AG04450 (cell line): ENCODE data around the gene UQCRFS1. TPM values are rescaled to one million over a fixed set of nuclear protein-coding genes. Genes with fewer than 3 reads are reported as not detected.
"Not testable (repeated sequence)": the region's sequence is repeated elsewhere in the genome, so short reads cannot be mapped to it uniquely, and the experiment has no call there.

Experiments
- CTCF ChIA-PET: fragments of 300-600, 350-600 bp; formaldehyde crosslinking; extraction: SDS; loops from one replicate; lab custom pipeline; 2022; ENCODE audit warnings: antibody characterized with exemption, inconsistent platforms; lab: Charles Lee
- POLR2A ChIA-PET: fragments of 350-600 bp; formaldehyde crosslinking; extraction: SDS; loops from one replicate; lab custom pipeline; 2021; ENCODE audit warnings: antibody characterized with exemption, inconsistent platforms; lab: Yijun Ruan, JAX
- DNase-seq: peaks from one replicate; pipeline ENCODE4 v3.0.0-alpha.2; 2011; ENCODE audit warnings: low read depth, low spot score
- H3K27ac ChIP-seq: one replicate; pipeline ENCODE4 v1.5.1; 2012; ENCODE audit warnings: low read depth, low read length, control low read depth
- H3K27me3 ChIP-seq: one replicate; pipeline ENCODE4 v1.6.0; 2012; ENCODE audit warnings: low read length; ENCODE audit not compliant: control insufficient read depth, insufficient read depth
- H3K4me3 ChIP-seq: 2 replicates; pipeline ENCODE4 v1.5.1; 2011; ENCODE audit warnings: mild to moderate bottlenecking, low read depth, low read length, control low read depth
- H3K9me3 ChIP-seq: 2 replicates; pipeline ENCODE4 v1.5.1; 2012; ENCODE audit warnings: low read length; ENCODE audit not compliant: control insufficient read depth, insufficient read depth
- CTCF ChIP-seq: IDR thresholded peaks from 2 replicates; pipeline ENCODE4 v1.5.1; 2011; ENCODE audit warnings: low read depth, low read length, control low read depth, inconsistent platforms
- polyA plus RNA-seq: library from polyadenylated mRNA; depleted of rRNA; stranded (reverse); fragments of >200 nt; gene quantifications from 2 replicates; pipeline ENCODE4 v1.2.3, GENCODE V29; 2011

UQCRFS1 gene
- polyA plus RNA-seq, 1 experiment, result 51.4 TPM

- ChIA-PET POLR2A (no interaction called here), CTCF (no interaction called here)
- no peak for DNase-seq
- no peak for TF ChIP-seq CTCF
- no peak overlapping the region for H3K4me3 ChIP-seq
- peaks cover 6% of the 10 kb centered on the region for H3K9me3 ChIP-seq
- H3K27ac ChIP-seq, result no peak overlapping the region
- H3K27me3 ChIP-seq, result no peaks in the 10 kb centered on the region
These were observed 46.2 kb upstream of the UQCRFS1 start for GRCh38 chr19:29259153-29259552.

- CTCF ChIA-PET, result interaction anchor here (0.6 kb wide), 2 partner anchors 398 to 1258 kb away, joined by 5 to 6 read pairs; no protein-coding TSS in a partner anchor
- DNase-seq, result no peak
- Histone ChIP-seq H3K9me3 (peaks cover 6% of the 10 kb centered on the region), H3K4me3 (no peak overlapping the region), H3K27ac (no peak overlapping the region), H3K27me3 (no peaks in the 10 kb centered on the region)
- POLR2A ChIA-PET, result no interaction called here
- TF ChIP-seq CTCF, result no peak
These were observed 43.6 kb upstream of the UQCRFS1 start for GRCh38 chr19:29256516-29256915.

GRCh38 chr19:29255912-29256311 is 43.0 kb upstream of the UQCRFS1 start:
- POLR2A ChIA-PET, result no interaction called here
- H3K27ac ChIP-seq, result no peak overlapping the region
- no peak overlapping the region for H3K4me3 ChIP-seq
- H3K27me3 ChIP-seq, result no peaks in the 10 kb centered on the region
- CTCF ChIA-PET, result no interaction called here
- no peak for DNase-seq
- H3K9me3 ChIP-seq, result peaks cover 6% of the 10 kb centered on the region
- no peak for TF ChIP-seq CTCF

- Histone ChIP-seq H3K4me3 (no peak overlapping the region), H3K9me3 (peaks cover 6% of the 10 kb centered on the region), H3K27me3 (no peaks in the 10 kb centered on the region), H3K27ac (no peak overlapping the region)
- POLR2A ChIA-PET, result no interaction called here
- CTCF ChIA-PET, result no interaction called here
- no peak for TF ChIP-seq CTCF
- no peak for DNase-seq
These were observed 42.1 kb upstream of the UQCRFS1 start for GRCh38 chr19:29255006-29255405.

- POLR2A ChIA-PET, CTCF ChIA-PET, DNase-seq, H3K4me3 ChIP-seq, H3K9me3 ChIP-seq, H3K27me3 ChIP-seq, H3K27ac ChIP-seq: not testable (repeated sequence)
These were observed 36.8 kb upstream of the UQCRFS1 start for GRCh38 chr19:29249798-29250197.
